Activated gamma-delta T cell (primary cell): ENCODE data around the gene PRDM8.

Experiments used
- DNase-seq: peaks from one replicate; lab custom pipeline; 2025; lab: John Stamatoyannopoulos, UW

PRDM8 gene

GRCh38 chr4:80183250-80184052, 13.9 kb upstream of the PRDM8 start:
- DNase-seq, result peak; percentile 47

GRCh38 chr4:80184053-80184824, 13.1 kb upstream of the PRDM8 start:
- DNase-seq, result peak; percentile 77

- peak; percentile 4 for DNase-seq
These were observed 12.2 kb upstream of the PRDM8 start for GRCh38 chr4:80184825-80185756.

- no peak for DNase-seq
These were observed 11.3 kb upstream of the PRDM8 start for GRCh38 chr4:80185787-80186548.

- no peak for DNase-seq
These were observed 10.6 kb upstream of the PRDM8 start for GRCh38 chr4:80186676-80187075.

GRCh38 chr4:80187677-80188076, 9.6 kb upstream of the PRDM8 start:
- DNase-seq, result no peak

GRCh38 chr4:80188457-80188800, 8.9 kb upstream of the PRDM8 start:
- no peak for DNase-seq

- DNase-seq, result no peak
These were observed 8.4 kb upstream of the PRDM8 start for GRCh38 chr4:80188801-80189458.

GRCh38 chr4:80189581-80189955, 7.7 kb upstream of the PRDM8 start:
- DNase-seq, result no peak

GRCh38 chr4:80189956-80190677, 7.2 kb upstream of the PRDM8 start:
- no peak for DNase-seq

GRCh38 chr4:80192252-80192866, 4.9 kb upstream of the PRDM8 start:
- no peak for DNase-seq

- no peak for DNase-seq
These were observed 4.4 kb upstream of the PRDM8 start for GRCh38 chr4:80192937-80193336.

GRCh38 chr4:80195441-80196140, 1.7 kb upstream of the PRDM8 start:
- no peak for DNase-seq

GRCh38 chr4:80196259-80196921, 913 bp upstream of the PRDM8 start:
- no peak for DNase-seq

- DNase-seq, result peak; percentile 10
These were observed 518 bp downstream of the PRDM8 start for GRCh38 chr4:80197601-80198440.

- no peak for DNase-seq
These were observed 1.1 kb downstream of the PRDM8 start for GRCh38 chr4:80198441-80198837.

- DNase-seq, result no peak
These were observed 1.8 kb downstream of the PRDM8 start for GRCh38 chr4:80199004-80199560.
